Measurements from ENCODE around the gene GMDS. TPM values are rescaled to one million over a fixed set of nuclear protein-coding genes. Genes with fewer than 3 reads are reported as not detected.

Gene GMDS
- total RNA-seq, 4 donors from 2014 or later, result 3.4 to 7.2 (median 4.6) TPM

- no peak overlapping the region for H3K27ac ChIP-seq
- H3K4me3 ChIP-seq, result no peak overlapping the region
- H3K36me3 ChIP-seq, result no peaks in the 10 kb centered on the region
- H3K9me3 ChIP-seq, result no peaks in the 10 kb centered on the region
- ATAC-seq (no peak), DNase-seq (no peak)
- H3K27me3 ChIP-seq, result no peaks in the 10 kb centered on the region
- in situ Hi-C loops (cut with MboI; ENCODE audit: low sequenced_read_pairs in 4 of 4), result no loop called here
- intact Hi-C loops (cut with DNase I; ENCODE audit: low total_unique reads), result no loop called here
- H3K4me1 ChIP-seq, result no peaks in the 10 kb centered on the region
- TF ChIP-seq CTCF (IDR thresholded peaks at IDR 0.05 in 4 of 5, conservative IDR thresholded peaks at IDR 0.05 in 1 of 5) (no peak), POLR2A (IDR thresholded peaks at IDR 0.05) (no peak)
These were observed 13.0 kb downstream of the GMDS start for GRCh38 chr6:2232445-2232844.

- H3K27me3 ChIP-seq, result no peaks in the 10 kb centered on the region
- H3K27ac ChIP-seq, result no peak overlapping the region
- TF ChIP-seq POLR2A (IDR thresholded peaks at IDR 0.05) (no peak), CTCF (IDR thresholded peaks at IDR 0.05 in 4 of 5, conservative IDR thresholded peaks at IDR 0.05 in 1 of 5) (no peak)
- intact Hi-C loops (cut with DNase I; ENCODE audit: low total_unique reads) (no loop called here), in situ Hi-C loops (cut with MboI; ENCODE audit: low sequenced_read_pairs in 4 of 4) (no loop called here)
- no peaks in the 10 kb centered on the region for H3K4me1 ChIP-seq
- H3K9me3 ChIP-seq, result no peaks in the 10 kb centered on the region
- no peaks in the 10 kb centered on the region for H3K36me3 ChIP-seq
- DNase-seq (no peak), ATAC-seq (no peak)
- H3K4me3 ChIP-seq, result no peak overlapping the region
These were observed 14.0 kb downstream of the GMDS start for GRCh38 chr6:2231438-2231837.

- TF ChIP-seq CTCF (IDR thresholded peaks at IDR 0.05 in 4 of 5, conservative IDR thresholded peaks at IDR 0.05 in 1 of 5), result no peak
- no peak for TF ChIP-seq POLR2A (IDR thresholded peaks at IDR 0.05)
- intact Hi-C loops (cut with DNase I; ENCODE audit: low total_unique reads), result no loop called here
- DNase-seq, result no peak
- no peaks in the 10 kb centered on the region for H3K27me3 ChIP-seq
- H3K4me3 ChIP-seq, result no peak overlapping the region
- in situ Hi-C loops (cut with MboI; ENCODE audit: low sequenced_read_pairs in 4 of 4), result no loop called here
- no peak overlapping the region for H3K27ac ChIP-seq
- H3K36me3 ChIP-seq, result no peaks in the 10 kb centered on the region
- no peaks in the 10 kb centered on the region for H3K4me1 ChIP-seq
- H3K9me3 ChIP-seq, result no peaks in the 10 kb centered on the region
- no peak for ATAC-seq
These were observed 14.6 kb downstream of the GMDS start for GRCh38 chr6:2230659-2231277.

- Histone ChIP-seq H3K4me3 (no peak overlapping the region), H3K9me3 (no peaks in the 10 kb centered on the region), H3K36me3 (no peaks in the 10 kb centered on the region), H3K27ac (no peak overlapping the region), H3K27me3 (no peaks in the 10 kb centered on the region), H3K4me1 (no peaks in the 10 kb centered on the region)
- DNase-seq, result no peak
- TF ChIP-seq POLR2A (IDR thresholded peaks at IDR 0.05) (no peak), CTCF (IDR thresholded peaks at IDR 0.05 in 4 of 5, conservative IDR thresholded peaks at IDR 0.05 in 1 of 5) (no peak)
- intact Hi-C loops (cut with DNase I; ENCODE audit: low total_unique reads), result no loop called here
- in situ Hi-C loops (cut with MboI; ENCODE audit: low sequenced_read_pairs in 4 of 4), result no loop called here
- no peak for ATAC-seq
These were observed 15.7 kb downstream of the GMDS start for GRCh38 chr6:2229742-2230141.

- no peaks in the 10 kb centered on the region for H3K36me3 ChIP-seq
- ATAC-seq (no peak), DNase-seq (no peak)
- no peak overlapping the region for H3K27ac ChIP-seq
- in situ Hi-C loops (cut with MboI; ENCODE audit: low sequenced_read_pairs in 4 of 4) (no loop called here), intact Hi-C loops (cut with DNase I; ENCODE audit: low total_unique reads) (no loop called here)
- H3K4me3 ChIP-seq, result no peak overlapping the region
- TF ChIP-seq CTCF (IDR thresholded peaks at IDR 0.05 in 4 of 5, conservative IDR thresholded peaks at IDR 0.05 in 1 of 5), result no peak
- no peak for TF ChIP-seq POLR2A (IDR thresholded peaks at IDR 0.05)
- H3K4me1 ChIP-seq, result no peaks in the 10 kb centered on the region
- no peaks in the 10 kb centered on the region for H3K27me3 ChIP-seq
- no peaks in the 10 kb centered on the region for H3K9me3 ChIP-seq
These were observed 16.4 kb downstream of the GMDS start for GRCh38 chr6:2229039-2229438.

All from gastrocnemius medialis (tissue), 4 donors.